ENCODE data around the gene POLR2L. TPM values are rescaled to one million over a fixed set of nuclear protein-coding genes. Genes with fewer than 3 reads are reported as not detected.

The POLR2L gene
- total and polyA plus RNA-seq, 2 experiments from 2014 or later = 113 to 804 TPM

- no peaks in the 10 kb centered on the region for H4K20me1 ChIP-seq (ENCODE audit: insufficient read depth)
- no peak for DNase-seq
- peaks cover 27% of the 10 kb centered on the region for H3K79me2 ChIP-seq (ENCODE audit: insufficient read depth)
- no peak overlapping the region for H3K4me3 ChIP-seq
- peaks cover 13% of the 10 kb centered on the region for H3K4me1 ChIP-seq (ENCODE audit: insufficient read depth)
- H3K9me3 ChIP-seq (ENCODE audit: low read depth) = no peaks in the 10 kb centered on the region
- H2AFZ ChIP-seq = no peak overlapping the region
- TF ChIP-seq EZH2phosphoT487 (IDR thresholded peaks at IDR 0.05; ENCODE audit: insufficient read depth, low read depth) (no peak), EZH2 (IDR thresholded peaks at IDR 0.05; ENCODE audit: insufficient read depth, poor library complexity, severe bottlenecking) (no peak)
- no peaks in the 10 kb centered on the region for H3K9me2 ChIP-seq (ENCODE audit: insufficient read depth)
- peaks cover 3% of the 10 kb centered on the region; the same call in 1 of the 2 replicates for H3K36me3 ChIP-seq (ENCODE audit: low read depth)
- H3F3A ChIP-seq (ENCODE audit: insufficient read depth) = no peaks in the 10 kb centered on the region
- peaks cover 7% of the 10 kb centered on the region; the same call in 1 of the 2 replicates for H3K27me3 ChIP-seq (replicated peaks; ENCODE audit: insufficient read depth)
- no peak overlapping the region for H3K9ac ChIP-seq
- 86% methylated on average over 12 of the region's 12 CpGs for WGBS, 2 experiments (ENCODE audit: low coverage in 1 of 2, low lambda C conversion rate in 2 of 2, missing lambda C conversion rate in 2 of 2)
- no peak overlapping the region for H3K4me2 ChIP-seq (ENCODE audit: unreplicated experiment)
- in situ Hi-C loops (cut with MboI) = no loop called here
- H3K27ac ChIP-seq = no peak overlapping the region
Observed at GRCh38 chr11:825366-826226, 16.7 kb downstream of the POLR2L start.

DNA sequence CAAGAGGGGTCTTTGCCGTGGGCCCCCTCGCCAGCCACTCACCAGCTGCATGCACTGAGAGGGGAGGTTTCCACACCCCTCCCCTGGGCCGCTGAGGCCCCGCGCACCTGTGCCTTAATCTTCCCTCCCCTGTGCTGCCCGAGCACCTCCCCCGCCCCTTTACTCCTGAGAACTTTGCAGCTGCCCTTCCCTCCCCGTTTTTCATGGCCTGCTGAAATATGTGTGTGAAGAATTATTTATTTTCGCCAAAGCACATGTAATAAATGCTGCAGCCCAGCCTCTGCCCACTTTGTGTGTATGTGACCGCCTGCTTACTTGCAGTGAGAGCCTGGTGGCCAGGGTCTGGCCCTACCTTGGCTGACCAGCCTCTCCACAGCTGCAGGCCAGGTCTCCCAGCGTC, 17.4 kb downstream of the POLR2L start:
- Histone ChIP-seq H3K4me2 (ENCODE audit: unreplicated experiment) (no peak overlapping the region), H3K27ac (no peak overlapping the region), H3K9me3 (ENCODE audit: low read depth) (no peaks in the 10 kb centered on the region), H4K20me1 (ENCODE audit: insufficient read depth) (no peaks in the 10 kb centered on the region), H3F3A (ENCODE audit: insufficient read depth) (no peaks in the 10 kb centered on the region), H3K4me3 (no peak overlapping the region), H3K36me3 (ENCODE audit: low read depth) (peaks cover 3% of the 10 kb centered on the region; the same call in 1 of the 2 replicates), H3K9me2 (ENCODE audit: insufficient read depth) (no peaks in the 10 kb centered on the region), H2AFZ (no peak overlapping the region), H3K79me2 (ENCODE audit: insufficient read depth) (peaks cover 34% of the 10 kb centered on the region), H3K27me3 (replicated peaks; ENCODE audit: insufficient read depth) (peaks cover 7% of the 10 kb centered on the region; the same call in 1 of the 2 replicates), H3K4me1 (ENCODE audit: insufficient read depth) (peaks cover 14% of the 10 kb centered on the region), H3K9ac (no peak overlapping the region)
- WGBS, 2 experiments (ENCODE audit: low coverage in 1 of 2, low lambda C conversion rate in 2 of 2, missing lambda C conversion rate in 2 of 2) = 74 to 81% methylated on average over 11 of the region's 11 CpGs
- no peak for DNase-seq
- in situ Hi-C loops (cut with MboI) = no loop called here
- TF ChIP-seq EZH2phosphoT487 (IDR thresholded peaks at IDR 0.05; ENCODE audit: insufficient read depth, low read depth) = no peak
- TF ChIP-seq EZH2 (IDR thresholded peaks at IDR 0.05; ENCODE audit: insufficient read depth, poor library complexity, severe bottlenecking) = no peak

- Histone ChIP-seq H3K27ac (no peak overlapping the region), H4K20me1 (ENCODE audit: insufficient read depth) (no peaks in the 10 kb centered on the region), H3K4me2 (ENCODE audit: unreplicated experiment) (no peak overlapping the region), H3K9me2 (ENCODE audit: insufficient read depth) (no peaks in the 10 kb centered on the region), H3K4me3 (no peak overlapping the region), H3K9me3 (ENCODE audit: low read depth) (no peaks in the 10 kb centered on the region), H3K79me2 (ENCODE audit: insufficient read depth) (peaks cover 38% of the 10 kb centered on the region), H3F3A (ENCODE audit: insufficient read depth) (no peaks in the 10 kb centered on the region), H3K9ac (no peak overlapping the region), H3K4me1 (ENCODE audit: insufficient read depth) (peaks cover 14% of the 10 kb centered on the region), H3K36me3 (ENCODE audit: low read depth) (peaks cover 3% of the 10 kb centered on the region; the same call in 1 of the 2 replicates), H2AFZ (no peak overlapping the region), H3K27me3 (replicated peaks; ENCODE audit: insufficient read depth) (peaks cover 7% of the 10 kb centered on the region; the same call in 1 of the 2 replicates)
- no peak for DNase-seq
- TF ChIP-seq EZH2 (IDR thresholded peaks at IDR 0.05; ENCODE audit: insufficient read depth, poor library complexity, severe bottlenecking) (no peak), EZH2phosphoT487 (IDR thresholded peaks at IDR 0.05; ENCODE audit: insufficient read depth, low read depth) (no peak)
- in situ Hi-C loops (cut with MboI) = no loop called here
- WGBS, 2 experiments (ENCODE audit: low coverage in 1 of 2, low lambda C conversion rate in 2 of 2, missing lambda C conversion rate in 2 of 2) = 86 to 93% methylated on average over 39 to 53 of the region's 59 CpGs
Observed at GRCh38 chr11:824292-824880, 17.9 kb downstream of the POLR2L start.

DNA sequence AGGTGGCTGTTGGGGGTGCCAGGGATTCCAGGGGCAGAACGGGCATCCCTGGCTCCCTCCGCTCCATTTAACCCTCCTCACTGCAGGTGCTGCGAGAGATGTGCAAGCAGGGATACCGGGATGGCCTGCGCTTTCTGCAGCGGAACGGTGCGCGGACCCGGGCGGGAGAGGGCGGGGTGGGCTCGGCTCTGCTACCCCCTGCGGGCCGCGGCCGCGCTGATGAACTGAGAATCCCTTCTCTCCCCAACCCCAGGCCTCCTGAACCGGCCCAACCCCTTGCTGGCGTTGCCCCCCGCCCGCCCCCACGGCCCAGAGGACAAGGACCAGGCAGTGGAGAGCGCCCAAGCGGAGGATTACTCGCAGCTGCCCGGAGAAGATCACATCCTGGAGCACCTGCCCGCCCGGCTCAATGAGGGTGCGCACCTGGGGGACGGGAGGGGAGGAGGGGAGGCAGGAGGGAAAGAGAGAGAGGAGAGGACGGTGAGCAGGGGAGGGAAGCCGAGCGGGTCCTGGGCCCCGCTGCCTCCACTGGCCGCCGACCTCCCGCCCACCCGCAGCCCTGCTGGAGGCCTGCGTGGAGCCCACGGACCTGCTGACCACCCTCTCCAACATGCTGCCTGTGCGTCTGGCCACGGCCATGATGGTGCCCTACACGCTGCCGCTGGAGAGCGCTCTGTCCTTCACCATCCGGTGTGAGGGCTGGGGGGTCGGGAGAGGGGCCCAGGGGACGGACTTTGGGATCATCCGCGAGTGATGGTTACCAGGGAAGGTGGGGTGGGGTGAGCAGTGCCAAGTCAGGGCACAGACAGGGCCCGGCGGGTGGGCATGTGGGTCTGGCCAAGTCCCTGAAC, 18.7 kb downstream of the POLR2L start:
- Histone ChIP-seq H3K9ac (no peak overlapping the region), H3K4me1 (ENCODE audit: insufficient read depth) (peaks cover 14% of the 10 kb centered on the region), H3K27ac (no peak overlapping the region), H3K79me2 (ENCODE audit: insufficient read depth) (peaks cover 38% of the 10 kb centered on the region), H3K4me3 (no peak overlapping the region), H3K36me3 (ENCODE audit: low read depth) (peaks cover 3% of the 10 kb centered on the region; the same call in 1 of the 2 replicates), H3K9me3 (ENCODE audit: low read depth) (no peaks in the 10 kb centered on the region), H3K27me3 (replicated peaks; ENCODE audit: insufficient read depth) (peaks cover 7% of the 10 kb centered on the region; the same call in 1 of the 2 replicates), H2AFZ (no peak overlapping the region), H4K20me1 (ENCODE audit: insufficient read depth) (no peaks in the 10 kb centered on the region), H3F3A (ENCODE audit: insufficient read depth) (no peaks in the 10 kb centered on the region), H3K4me2 (ENCODE audit: unreplicated experiment) (no peak overlapping the region), H3K9me2 (ENCODE audit: insufficient read depth) (no peaks in the 10 kb centered on the region)
- in situ Hi-C loops (cut with MboI) = no loop called here
- no peak for DNase-seq
- 86 to 89% methylated on average over 9 to 51 of the region's 53 CpGs for WGBS, 2 experiments (ENCODE audit: low coverage in 1 of 2, low lambda C conversion rate in 2 of 2, missing lambda C conversion rate in 2 of 2)
- TF ChIP-seq EZH2phosphoT487 (IDR thresholded peaks at IDR 0.05; ENCODE audit: insufficient read depth, low read depth) (no peak), EZH2 (IDR thresholded peaks at IDR 0.05; ENCODE audit: insufficient read depth, poor library complexity, severe bottlenecking) (no peak)

Data from GM23248 (cell line).